T-helper 9 cell (primary cell): ENCODE data around the gene WWC2.

Source experiments
- DNase-seq: peaks from one replicate; pipeline ENCODE4 v3.0.0-alpha.2; 2020

WWC2 gene

DNA sequence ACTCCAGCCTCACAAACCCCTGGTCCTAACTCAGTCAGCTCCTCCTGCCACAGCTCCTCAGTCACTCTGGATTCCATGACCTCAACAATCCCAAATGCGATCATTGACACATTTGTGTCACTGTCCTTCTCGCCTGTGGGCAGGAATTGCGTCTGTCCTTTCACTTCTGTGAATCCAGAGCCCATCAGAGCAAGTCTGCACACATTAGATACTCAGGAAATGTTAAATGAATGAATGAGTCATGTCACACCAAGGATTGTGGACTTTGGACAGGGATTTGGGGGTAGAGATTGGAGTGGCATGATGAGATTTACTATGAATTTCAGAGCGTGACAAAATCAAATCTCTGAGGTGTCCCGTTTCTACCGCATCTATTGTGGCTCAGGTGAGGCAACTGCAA lies 234.9 kb downstream of the WWC2 start:
- DNase-seq: no peak

DNA sequence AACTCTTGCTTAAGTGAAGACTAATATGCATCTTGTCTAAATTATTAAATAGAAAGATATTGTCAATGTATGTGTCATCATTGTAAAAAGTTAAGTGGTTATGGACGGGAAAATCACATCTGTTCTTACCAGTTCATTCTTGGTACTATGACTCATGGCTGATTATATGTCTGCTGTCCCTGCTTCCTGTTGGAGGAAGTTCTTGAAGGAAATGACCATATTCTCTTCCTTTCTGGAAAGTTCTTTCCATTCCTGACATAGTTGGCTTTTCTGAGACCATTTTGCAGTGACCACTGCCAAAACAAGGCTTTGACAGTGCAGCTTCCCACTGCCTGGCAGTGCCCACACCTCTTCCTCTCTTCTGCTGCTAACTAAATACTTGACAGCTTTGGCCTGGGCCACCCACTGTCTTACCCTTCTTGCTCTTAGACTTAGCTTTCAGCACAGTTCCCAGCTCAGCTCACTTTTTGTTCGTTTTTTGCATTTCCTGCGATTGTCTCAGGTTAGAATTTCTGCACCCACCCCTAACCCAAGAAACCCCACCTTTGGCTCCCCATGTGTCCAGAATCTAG lies 236.4 kb downstream of the WWC2 start:
- DNase-seq: no peak

DNA sequence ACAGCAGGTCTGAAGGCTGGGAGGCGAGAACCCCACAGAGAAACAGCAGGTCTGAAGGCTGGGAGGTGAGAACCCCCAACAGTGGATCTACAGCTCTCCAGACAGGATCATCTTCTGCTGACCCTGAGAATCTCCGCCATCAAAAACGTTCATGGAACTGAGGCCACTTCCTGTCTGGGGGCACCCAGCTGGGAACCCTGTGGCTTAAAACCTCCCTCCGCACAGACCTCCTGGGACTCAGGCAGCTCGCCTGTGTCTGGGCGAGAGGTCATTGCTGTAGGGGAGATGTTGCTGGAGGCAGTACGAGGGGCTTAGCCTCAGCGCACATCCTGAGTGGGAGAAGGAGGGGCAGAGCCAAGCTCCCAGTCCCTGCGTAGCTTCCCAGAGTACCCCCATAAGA lies 238.3 kb downstream of the WWC2 start:
- no peak for DNase-seq

DNA sequence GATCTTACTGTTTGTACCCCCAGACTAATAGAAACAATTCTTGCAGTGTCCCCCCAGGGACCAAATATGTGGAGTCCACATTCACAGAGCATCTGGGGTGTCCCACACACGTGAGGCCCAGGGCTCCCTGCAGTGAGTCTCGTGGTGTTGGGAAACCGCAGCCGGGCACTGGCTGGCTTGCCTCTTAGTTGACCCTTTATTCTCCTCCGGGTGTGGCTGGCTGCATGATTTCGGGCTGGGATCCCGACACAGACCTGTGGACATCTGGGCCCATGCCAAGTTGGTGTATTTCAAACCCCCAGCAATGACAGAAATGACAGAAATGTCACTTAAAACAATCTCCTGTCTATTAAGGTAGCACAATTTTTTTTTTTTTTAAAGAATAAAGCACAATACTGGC lies 238.8 kb downstream of the WWC2 start:
- no peak for DNase-seq

GRCh38 chr4:183342541-183343533 lies 243.8 kb downstream of the WWC2 start:
- DNase-seq: no peak

- no peak for DNase-seq
Observed at GRCh38 chr4:183343730-183344129, 244.7 kb downstream of the WWC2 start.

- no peak for DNase-seq
Observed at GRCh38 chr4:183344523-183345255, 245.6 kb downstream of the WWC2 start.

DNA sequence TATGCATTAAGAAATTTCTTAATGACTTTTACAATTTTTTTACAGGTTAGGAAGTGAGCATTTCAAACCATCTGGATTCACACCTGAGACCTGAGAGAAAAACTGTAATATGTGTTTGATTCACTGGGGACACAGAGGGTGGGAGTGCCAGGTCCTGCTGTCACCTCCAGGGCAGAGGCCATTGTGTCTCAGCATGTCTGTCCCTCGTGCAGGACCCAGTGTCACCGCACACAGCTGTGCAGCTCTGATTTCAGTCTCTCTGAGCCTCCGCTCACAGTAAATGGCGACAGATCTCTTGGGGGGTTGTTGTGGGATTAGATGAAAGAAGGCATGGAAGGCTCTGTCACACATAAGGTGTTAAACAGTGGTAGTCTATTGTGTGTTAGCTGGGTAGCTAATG lies 246.2 kb downstream of the WWC2 start:
- DNase-seq: no peak

GRCh38 chr4:183347146-183347545 lies 248.1 kb downstream of the WWC2 start:
- no peak for DNase-seq

DNA sequence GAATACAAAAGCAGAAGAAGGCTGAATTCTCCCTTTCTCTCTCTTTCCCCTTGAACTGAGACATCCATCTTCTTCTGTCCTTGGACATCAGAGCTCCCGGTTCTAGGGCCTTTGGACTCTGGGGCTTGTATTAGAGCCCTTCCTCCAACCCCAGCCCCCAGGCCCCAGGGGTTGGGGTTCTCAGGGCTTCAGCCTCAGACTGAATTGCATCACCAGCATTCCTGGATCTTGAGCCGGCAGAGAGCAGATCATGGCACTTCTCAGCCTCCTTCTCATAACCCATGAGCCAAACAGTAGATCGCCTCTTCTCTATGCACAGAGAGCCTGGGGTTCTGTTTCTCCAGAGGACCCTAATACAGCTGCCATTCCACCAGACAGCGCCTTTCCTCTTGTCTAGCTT lies 248.5 kb downstream of the WWC2 start:
- DNase-seq: no peak

DNA sequence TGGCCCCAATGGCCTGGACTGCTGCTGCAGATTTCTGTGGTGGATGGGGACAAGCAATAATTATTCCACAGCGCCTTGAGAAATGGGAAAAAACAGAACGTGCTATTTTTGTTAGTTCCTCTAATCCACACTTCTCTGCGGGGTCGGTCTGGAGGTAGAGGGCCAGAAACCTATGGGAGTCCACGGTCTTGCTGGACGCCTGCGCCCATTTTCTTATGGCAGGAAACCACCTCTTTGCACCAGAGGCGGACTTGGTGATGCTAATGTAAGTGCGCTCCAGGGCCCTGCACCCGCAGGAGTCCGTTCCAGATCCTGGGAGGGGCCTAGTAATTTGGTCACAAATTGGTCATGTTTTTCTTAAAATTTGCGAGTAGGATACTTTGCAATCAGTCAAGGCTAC lies 249.1 kb downstream of the WWC2 start:
- no peak for DNase-seq

DNA sequence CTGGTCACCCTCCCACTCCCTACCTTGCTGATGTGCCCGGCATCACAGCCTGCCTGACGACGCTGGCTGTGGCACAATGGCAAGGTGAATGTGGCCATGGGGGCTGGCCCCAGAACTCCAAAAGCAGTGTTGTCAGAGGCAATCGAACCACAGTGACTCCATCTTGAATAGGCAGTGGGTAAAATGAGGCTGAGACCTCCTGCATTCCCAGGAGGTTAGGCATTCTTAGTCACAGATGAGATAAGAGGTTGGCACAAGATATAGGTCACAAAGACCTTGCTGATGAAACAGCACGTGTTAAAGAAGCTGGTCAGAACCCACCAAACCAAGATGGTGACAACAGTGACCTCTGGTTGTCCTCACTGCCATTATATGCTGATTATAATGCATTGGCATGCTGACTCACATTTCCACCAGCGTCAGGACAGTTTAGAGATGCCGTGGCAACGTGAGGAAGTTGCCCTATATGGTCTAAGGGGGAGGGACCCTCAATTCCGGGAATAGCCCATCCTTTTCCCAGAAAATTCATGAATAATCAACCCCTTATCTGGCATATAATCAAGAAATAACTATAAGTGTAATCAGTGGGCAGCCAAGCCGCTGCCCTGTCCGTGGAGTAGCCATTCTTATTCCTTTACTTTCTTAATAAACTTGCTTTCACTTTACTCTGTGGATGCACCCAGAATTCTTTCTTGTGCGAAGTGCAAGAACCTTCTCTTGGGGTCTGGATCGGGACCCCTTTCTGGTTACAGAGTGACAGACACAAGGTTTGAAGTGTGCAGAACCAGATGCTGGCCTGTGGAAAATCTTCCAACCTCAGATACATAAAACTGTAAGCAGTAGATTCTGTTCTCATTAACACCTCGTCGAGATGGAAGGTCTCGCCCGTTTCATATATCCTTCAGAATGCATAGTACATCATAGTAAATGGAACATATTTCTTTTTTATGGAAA lies 249.9 kb downstream of the WWC2 start:
- DNase-seq: no peak

DNA sequence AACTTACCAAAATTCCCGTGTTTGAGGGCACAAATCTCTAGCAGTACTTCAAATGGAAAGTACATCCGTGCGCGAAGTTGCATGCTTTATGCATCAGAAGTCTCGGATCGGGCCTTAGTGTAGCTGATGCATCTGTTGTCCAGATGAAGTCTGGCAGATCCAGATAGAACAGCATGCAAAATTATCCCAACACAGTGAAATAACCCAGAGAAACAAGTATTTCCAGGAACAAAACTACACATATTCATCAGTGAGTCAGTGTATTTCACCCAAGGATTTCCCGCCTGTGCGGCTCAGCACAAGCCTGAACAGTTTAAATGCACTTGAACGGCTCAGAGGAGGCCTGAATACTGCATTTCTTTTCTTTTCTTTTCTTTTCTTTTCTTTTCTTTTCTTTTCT lies 250.6 kb downstream of the WWC2 start:
- no peak for DNase-seq

DNA sequence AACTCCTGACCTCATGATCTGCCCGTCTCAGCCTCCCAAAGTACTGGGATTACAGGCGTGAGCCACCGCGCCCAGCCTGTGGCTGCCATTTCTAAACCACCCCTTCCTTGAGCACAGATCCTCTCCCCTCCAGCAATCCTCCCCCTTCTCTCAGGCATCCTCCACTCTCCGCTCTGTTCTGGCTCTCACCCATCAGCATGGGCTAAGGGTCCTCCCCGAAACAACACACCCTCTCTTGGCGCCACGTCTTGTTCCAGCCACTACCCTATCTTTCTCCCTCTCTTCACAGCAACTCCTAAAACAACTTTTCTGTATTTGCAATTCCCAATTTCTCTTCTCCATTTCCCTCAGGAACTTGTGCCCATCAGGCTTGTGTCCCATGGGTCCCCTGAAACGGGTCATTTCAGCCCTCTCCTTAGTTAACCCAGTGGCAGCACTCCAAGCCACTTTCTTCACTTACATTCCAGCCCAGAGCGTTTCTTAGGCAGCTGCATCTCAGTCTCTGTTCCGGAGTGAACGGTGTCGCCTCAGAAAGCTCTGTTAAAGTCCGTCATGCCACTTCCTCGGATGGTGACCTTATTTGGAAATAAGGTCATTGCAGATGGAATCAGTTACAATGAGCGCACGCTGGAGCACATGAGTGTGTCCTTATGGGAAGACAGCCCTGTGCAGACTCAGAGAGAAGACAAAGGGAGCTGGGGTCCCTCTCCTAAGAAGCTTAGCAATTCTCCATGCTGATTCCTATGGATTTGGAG lies 251.4 kb downstream of the WWC2 start:
- DNase-seq: no peak

DNA sequence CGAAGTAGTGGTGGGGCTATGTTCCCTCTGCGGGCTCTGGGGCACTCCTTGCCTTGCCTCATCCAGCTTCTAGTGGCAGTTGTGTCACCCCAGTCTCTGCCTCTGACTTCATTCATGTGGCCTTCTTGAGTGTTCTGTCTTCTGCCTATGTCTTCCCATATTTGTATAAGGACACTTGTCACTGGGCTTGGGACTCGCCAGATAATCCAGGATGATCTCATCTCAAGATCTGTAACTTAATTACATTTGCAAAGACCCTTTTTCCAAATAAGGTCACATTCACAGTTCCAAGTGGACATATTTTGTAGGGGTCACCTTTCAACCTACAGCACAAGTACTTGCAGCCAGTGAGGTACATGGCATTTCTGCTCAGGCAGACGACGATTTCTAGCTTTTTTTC lies 253.5 kb downstream of the WWC2 start:
- DNase-seq: no peak

DNA sequence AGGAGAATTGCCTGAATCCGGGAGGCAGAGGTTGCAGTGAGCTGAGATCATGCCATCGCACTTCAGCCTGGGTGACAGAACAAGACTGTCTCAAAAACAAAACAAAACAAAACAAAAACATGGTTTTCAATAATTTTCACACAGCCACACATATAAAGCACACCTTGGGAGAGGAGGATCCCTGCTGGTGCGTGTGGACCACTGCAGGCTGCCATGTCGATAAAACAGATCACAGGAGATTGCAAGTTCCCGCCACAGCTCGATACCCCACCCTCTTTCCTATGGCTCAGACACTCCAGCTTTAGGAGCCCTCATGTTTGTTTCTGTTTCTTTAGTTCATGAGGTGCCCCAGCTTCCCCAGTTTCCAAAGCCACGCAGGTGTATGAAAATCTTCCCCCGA lies 254.5 kb downstream of the WWC2 start:
- no peak for DNase-seq

DNA sequence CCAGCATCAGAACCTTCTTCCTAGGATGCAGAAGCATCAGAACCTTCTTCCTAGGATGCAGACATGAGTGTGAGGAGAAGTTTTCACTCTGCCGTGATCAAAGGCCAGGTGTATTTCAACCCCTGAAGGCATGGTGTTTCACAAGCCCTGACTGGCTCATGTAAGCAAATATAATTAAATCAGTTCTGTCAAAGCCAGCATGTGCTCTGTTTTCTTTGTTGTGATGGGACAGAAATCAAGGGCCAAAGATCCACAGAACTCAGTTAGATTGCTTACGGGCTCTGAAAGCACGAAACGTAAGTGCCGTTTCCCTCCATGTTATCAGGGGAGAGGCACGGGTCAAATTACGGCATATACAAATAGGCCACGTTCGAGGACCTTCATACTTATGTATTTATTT lies 255.2 kb downstream of the WWC2 start:
- no peak for DNase-seq

GRCh38 chr4:183355405-183355804 lies 256.3 kb downstream of the WWC2 start:
- no peak for DNase-seq

- no peak for DNase-seq
Observed at GRCh38 chr4:183356173-183356830, 257.2 kb downstream of the WWC2 start.

DNA sequence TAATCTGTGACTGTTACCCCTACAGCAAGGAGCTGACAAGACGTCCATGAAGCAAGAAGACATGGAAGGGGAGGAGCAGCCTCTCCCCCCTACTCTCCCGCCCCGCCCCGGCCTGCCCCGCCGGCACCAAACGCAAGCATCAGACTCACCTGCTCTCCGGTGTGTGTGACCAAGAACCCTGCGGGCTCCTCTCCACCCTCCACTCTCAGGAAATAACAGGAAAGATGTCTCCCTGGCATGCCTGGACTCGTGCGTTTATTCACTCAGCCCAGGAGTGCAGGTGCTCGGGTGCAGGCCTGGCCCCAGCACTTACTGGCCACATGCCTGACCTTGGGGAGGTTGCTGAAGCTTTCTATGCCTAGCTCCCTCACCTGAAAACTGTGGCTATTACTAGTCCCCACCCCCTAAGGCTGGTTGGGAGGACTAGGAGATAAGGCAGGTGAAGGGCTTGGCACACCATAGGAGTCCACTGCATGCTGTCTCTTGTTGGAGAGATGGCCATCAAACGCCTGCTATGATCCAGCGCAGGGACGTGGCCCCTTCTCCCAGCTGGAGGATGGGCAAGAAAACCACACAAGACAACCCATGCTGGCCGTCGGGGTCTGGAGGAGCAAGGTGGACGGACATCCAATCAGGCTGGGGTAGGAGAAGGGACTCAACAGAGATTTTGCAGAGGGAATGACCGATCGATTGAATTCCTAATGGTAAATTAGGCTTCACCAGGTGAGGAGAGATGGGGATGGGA lies 258.0 kb downstream of the WWC2 start:
- no peak for DNase-seq
